ENCODE results near the gene PYROXD2.

DNA sequence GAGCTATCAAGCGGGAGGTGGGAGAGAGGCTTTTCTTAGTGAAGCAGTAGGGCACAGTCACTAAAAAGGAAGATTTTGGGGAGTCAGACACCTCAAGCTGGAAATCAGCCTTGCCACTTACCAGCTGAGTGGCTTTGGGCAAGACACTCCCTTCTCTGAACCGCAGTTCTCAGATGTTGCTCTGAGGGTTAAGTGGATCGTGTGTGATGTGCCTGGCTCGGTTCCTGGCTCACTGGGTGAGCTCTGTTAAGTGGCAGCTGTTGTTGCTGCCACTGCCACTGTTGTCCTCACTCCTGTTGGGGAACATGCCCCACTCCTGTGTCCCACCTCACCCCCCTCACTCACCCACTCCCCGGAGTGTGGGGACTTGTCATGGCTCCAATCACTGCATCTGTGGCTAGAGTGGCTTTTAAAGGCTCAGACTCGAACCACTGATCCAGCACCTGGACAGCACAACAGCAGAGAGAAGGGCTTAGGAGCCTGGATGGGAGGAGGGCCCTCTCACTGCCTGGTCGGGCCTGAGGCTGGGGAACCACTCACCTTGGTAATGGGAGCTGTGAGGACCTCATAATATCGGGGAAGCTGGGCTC is 20.0 kb downstream of the PYROXD2 start:
- no peak for TF ChIP-seq EZH2 (IDR thresholded peaks at IDR 0.05; ENCODE audit: insufficient read depth, poor library complexity, severe bottlenecking)
- no peak for TF ChIP-seq EZH2phosphoT487 (IDR thresholded peaks at IDR 0.05; ENCODE audit: insufficient read depth, low read depth)
